HCT116 (cell line): ENCODE data around the gene FKBP1A. TPM values are rescaled to one million over a fixed set of nuclear protein-coding genes. Genes with fewer than 3 reads are reported as not detected.

Experiments used
- ATAC-seq: fragments of 200-7000 bp; cut with Tn5 transposase; 2 replicates; pipeline ENCODE4 v1.9.1; 2020; ENCODE audit warnings: mild to moderate bottlenecking, moderate library complexity
- BruUV-seq: library from RNA; stranded (reverse); fragments of 400-500 nt; replicated peaks from 2 replicates; lab custom pipeline; 2021; lab: Mats Ljungman, UMichigan
- CTCF ChIA-PET: fragments of 300-600 bp; sonication (Branson Sonifier 250); formaldehyde crosslinking; loops from one replicate; lab custom pipeline; 2021; ENCODE audit warnings: antibody characterized with exemption; lab: Charles Lee
- POLR2A ChIA-PET: fragments of 300-600, 350-600 bp; sonication (Branson Sonifier 250); formaldehyde crosslinking; loops from one replicate; lab custom pipeline; 2021; ENCODE audit warnings: antibody characterized with exemption; lab: Charles Lee
- RAD21 ChIA-PET, 2 experiments: fragments of 300-600 bp; sonication (Branson Sonifier 250); formaldehyde crosslinking; loops; one replicate each; lab custom pipeline; 2023; ENCODE audit warnings: low total read pairs in 2 of 2; ENCODE audit not compliant: uncharacterized antibody in 2 of 2, unreplicated experiment in 2 of 2, low non-redundant PET in 1 of 2; lab: Charles Lee
- DNase-seq: peaks from one replicate; pipeline ENCODE4 v3.0.0-alpha.2; 2010; ENCODE audit warnings: low read depth, low spot score
- H2AFZ ChIP-seq: fragments of 200-600 bp; shearing (Covaris generic), sonication (generic); 2 replicates; pipeline ENCODE4 v1.6.1; 2017; ENCODE audit warnings: low read depth, mixed run types, mixed read lengths, antibody characterized with exemption, low read length; ENCODE audit not compliant: poor library complexity, severe bottlenecking
- H3K27ac ChIP-seq: 2 replicates; pipeline ENCODE4 v1.5.1; 2012; ENCODE audit warnings: low read depth, low read length
- H3K27me3 ChIP-seq: fragments of 200-600 bp; sonication (generic); 2 replicates; pipeline ENCODE4 v1.6.1; 2016; ENCODE audit warnings: mixed run types, low read length, mixed read lengths; ENCODE audit not compliant: insufficient read depth
- H3K36me3 ChIP-seq, 2 experiments: fragments of 200-500 bp in 1 of 2; fragments of 200-600 bp in 1 of 2; sonication (Bioruptor generic) in 1 of 2; sonication (generic) in 1 of 2; 2 replicates each; pipeline versions ENCODE4 v1.5.1 to v1.6.1; 2014 to 2016; ENCODE audit warnings: low read length in 2 of 2, inconsistent platforms in 1 of 2, mixed read lengths in 1 of 2, mixed run types in 1 of 2; ENCODE audit not compliant: insufficient read depth in 2 of 2, control insufficient read depth in 1 of 2
- H3K4me1 ChIP-seq, 2 experiments: fragments of 200-600 bp in 1 of 2; sonication (generic) in 1 of 2; 2 replicates each; pipeline versions ENCODE4 v1.5.1 to v1.6.1; 2012 to 2017; ENCODE audit warnings: low read length in 2 of 2, inconsistent platforms in 1 of 2, mild to moderate bottlenecking in 1 of 2, mixed read lengths in 1 of 2, mixed run types in 1 of 2, moderate library complexity in 1 of 2; ENCODE audit not compliant: insufficient read depth in 2 of 2, control insufficient read depth in 1 of 2
- H3K4me2 ChIP-seq: fragments of 200-600 bp; sonication (generic); 2 replicates; pipeline ENCODE4 v1.6.1; 2017; ENCODE audit warnings: mixed run types, low read length, mixed read lengths
- H3K4me3 ChIP-seq, 2 experiments: fragments of 200-600 bp in 1 of 2; sonication (generic) in 1 of 2; replicated peaks in 1 of 2; 2 replicates each; pipeline ENCODE4 v1.5.1; 2011 to 2016; ENCODE audit warnings: low read length in 2 of 2, control low read depth in 1 of 2, low read depth in 1 of 2, mild to moderate bottlenecking in 1 of 2, mixed read lengths in 1 of 2, mixed run types in 1 of 2
- H3K79me2 ChIP-seq: fragments of 200-600 bp; sonication (generic); 2 replicates; pipeline ENCODE4 v1.6.1; 2017; ENCODE audit warnings: mild to moderate bottlenecking, mixed run types, low read length, moderate library complexity, mixed read lengths; ENCODE audit not compliant: insufficient read depth
- H3K9ac ChIP-seq: fragments of 200-600 bp; sonication (generic); 2 replicates; pipeline ENCODE4 v1.6.1; 2016; ENCODE audit warnings: low read length, mixed read lengths
- H3K9me2 ChIP-seq: fragments of 200-600 bp; sonication (generic), shearing (Covaris generic); 2 replicates; pipeline ENCODE4 v1.6.1; 2017; ENCODE audit warnings: mixed run types, mild to moderate bottlenecking, moderate library complexity; ENCODE audit not compliant: insufficient read depth
- H3K9me3 ChIP-seq, 2 experiments: fragments of 200-500 bp in 1 of 2; fragments of 200-600 bp in 1 of 2; sonication (Bioruptor generic) in 1 of 2; sonication (generic) in 1 of 2; 2 replicates each; pipeline ENCODE4 v1.6.1; 2014 to 2017; ENCODE audit warnings: low read length in 2 of 2, mixed read lengths in 2 of 2, inconsistent platforms in 1 of 2, low read depth in 1 of 2, mild to moderate bottlenecking in 1 of 2, mixed run types in 1 of 2, moderate library complexity in 1 of 2; ENCODE audit not compliant: control insufficient read depth in 1 of 2, insufficient read depth in 1 of 2
- H4K20me1 ChIP-seq: fragments of 200-600 bp; sonication (generic), shearing (Covaris generic); 2 replicates; pipeline ENCODE4 v1.6.1; 2017; ENCODE audit warnings: mixed run types, mild to moderate bottlenecking, moderate library complexity; ENCODE audit not compliant: insufficient read depth
- ATF3 ChIP-seq: IDR thresholded peaks from 2 replicates; pipeline ENCODE4 v1.6.1; 2012
- CTCF ChIP-seq, 3 experiments: fragments of 200-600 bp in 1 of 3; sonication (generic) in 1 of 3; IDR thresholded peaks in 2 of 3; conservative IDR thresholded peaks in 1 of 3; 2 replicates each; pipeline ENCODE4 v1.5.1; 2012 to 2017; ENCODE audit warnings: low read depth in 2 of 3, low read length in 2 of 3, antibody characterized with exemption in 1 of 3, borderline replicate concordance in 1 of 3, control low read depth in 1 of 3, mild to moderate bottlenecking in 1 of 3, mixed read lengths in 1 of 3, mixed run types in 1 of 3, moderate library complexity in 1 of 3; ENCODE audit not compliant: insufficient read depth in 1 of 3
- EGR1 ChIP-seq: IDR thresholded peaks from 2 replicates; pipeline ENCODE4 v1.6.1; 2012; ENCODE audit warnings: low read depth
- ELF1 ChIP-seq: IDR thresholded peaks from 2 replicates; pipeline ENCODE4 v1.6.1; 2012; ENCODE audit warnings: low read depth, borderline replicate concordance
- EZH2 ChIP-seq: fragments of 200-600 bp; sonication (generic); IDR thresholded peaks from 2 replicates; pipeline ENCODE4 v1.6.1; 2017; ENCODE audit warnings: antibody characterized with exemption, mixed run types
- EZH2phosphoT487 ChIP-seq: fragments of 200-600 bp; IDR thresholded peaks from 2 replicates; pipeline ENCODE4 v1.6.1; 2018; ENCODE audit warnings: antibody characterized with exemption, borderline replicate concordance
- FOSL1 ChIP-seq: IDR thresholded peaks from 2 replicates; pipeline ENCODE4 v1.6.1; 2012; ENCODE audit warnings: low read depth
- JUND ChIP-seq: IDR thresholded peaks from 2 replicates; pipeline ENCODE4 v1.6.1; 2012
- POLR2A ChIP-seq: IDR thresholded peaks from 2 replicates; pipeline ENCODE4 v1.7.0; 2011; ENCODE audit warnings: borderline replicate concordance; ENCODE audit not compliant: insufficient read depth, insufficient read length; ENCODE audit errors: extremely low read depth
- POLR2AphosphoS5 ChIP-seq: IDR thresholded peaks from 2 replicates; pipeline ENCODE4 v1.6.1; 2011; ENCODE audit warnings: mild to moderate bottlenecking, low read depth, low read length, moderate library complexity
- RAD21 ChIP-seq: IDR thresholded peaks from 2 replicates; pipeline ENCODE4 v1.6.1; 2012; ENCODE audit warnings: low read depth, mild to moderate bottlenecking
- SIN3A ChIP-seq: IDR thresholded peaks from 2 replicates; pipeline ENCODE4 v1.6.1; 2012; ENCODE audit warnings: low read depth
- SP1 ChIP-seq: IDR thresholded peaks from 2 replicates; pipeline ENCODE4 v1.6.1; 2012; ENCODE audit warnings: low read depth
- TCF7L2 ChIP-seq: IDR thresholded peaks from 2 replicates; pipeline ENCODE4 v1.7.0; 2011; ENCODE audit warnings: borderline replicate concordance, inconsistent platforms; ENCODE audit not compliant: insufficient read depth, insufficient read length; ENCODE audit errors: extremely low read depth
- YY1 ChIP-seq: IDR thresholded peaks from 2 replicates; pipeline ENCODE4 v1.6.1; 2011; ENCODE audit warnings: low read length, low read depth, moderate library complexity, mild to moderate bottlenecking; ENCODE audit not compliant: insufficient replicate concordance; ENCODE audit errors: extremely low read depth
- ZFX ChIP-seq: fragments of 450-650 bp; IDR thresholded peaks from 2 replicates; pipeline ENCODE4 v1.6.1; 2017
- ZNF274 ChIP-seq: fragments of 200-500 bp; sonication (Bioruptor generic); IDR thresholded peaks from 2 replicates; pipeline ENCODE4 v1.6.1; 2014; ENCODE audit warnings: mild to moderate bottlenecking, low read depth, low read length, inconsistent platforms
- intact Hi-C: fragments of 100-400 bp; cut with micrococcal nuclease; formaldehyde crosslinking; loops from 2 replicates; pipeline ENCODE4 v1.10.0; 2022
- total RNA-seq: library from RNA; stranded (reverse); gene quantifications from one replicate; pipeline ENCODE4 v1.2.1, GENCODE V29; 2021; ENCODE audit not compliant: unreplicated experiment
- TF ChIP-seq, protein P1 (sequence below): IDR thresholded peaks from 2 replicates; pipeline ENCODE4 v1.6.1; 2012
- TF ChIP-seq, protein P2 (sequence below): IDR thresholded peaks from 2 replicates; pipeline ENCODE4 v1.6.1; 2011; ENCODE audit warnings: mild to moderate bottlenecking, low read length, moderate library complexity; ENCODE audit not compliant: insufficient replicate concordance; ENCODE audit errors: extremely low read depth

Gene FKBP1A
- total RNA-seq, 1 experiment from 2014 or later = 259 TPM

DNA sequence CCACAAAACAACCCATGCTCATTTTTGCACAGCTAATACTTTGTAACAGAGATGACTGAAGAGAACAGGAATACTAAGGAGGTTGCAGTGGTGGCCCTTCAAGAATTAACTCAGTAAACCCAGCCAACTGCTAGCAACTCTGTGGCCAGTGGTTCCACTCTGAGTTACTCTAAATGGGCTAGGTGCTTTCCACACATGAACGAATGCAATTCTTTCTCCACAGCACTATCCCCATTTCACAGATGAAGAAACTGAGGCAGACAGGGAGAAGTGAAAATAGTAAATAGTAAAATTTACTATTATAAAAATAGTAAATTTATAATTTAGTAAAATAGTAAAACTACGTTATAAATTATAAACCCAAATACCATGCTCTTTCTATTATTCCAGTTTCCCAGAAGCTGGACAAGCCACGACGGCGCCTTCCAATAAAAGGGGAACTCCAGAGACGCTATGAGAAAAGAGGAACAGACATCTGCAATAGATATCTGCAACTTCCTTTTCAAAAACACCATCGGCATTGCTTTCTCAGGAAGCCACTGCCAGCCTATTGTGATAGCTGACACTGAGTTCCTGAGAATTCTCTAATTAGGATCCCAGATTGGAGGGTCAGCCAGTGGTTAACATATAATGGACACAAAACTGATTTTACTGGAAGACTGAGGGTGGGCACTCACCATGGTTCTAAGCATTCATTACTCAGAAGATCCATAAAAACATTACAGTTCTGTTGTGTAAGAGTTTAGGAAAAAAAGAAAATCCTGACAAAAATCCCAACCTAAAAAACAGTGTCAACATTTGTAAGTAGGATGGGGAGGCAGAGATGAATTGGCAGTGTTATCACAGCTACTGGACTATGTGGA, 16.2 kb downstream of the FKBP1A start:
- Histone ChIP-seq H3K9me2 (no peaks in the 10 kb centered on the region), H3K27me3 (no peaks in the 10 kb centered on the region), H3K79me2 (peaks cover 99% of the 10 kb centered on the region), H3K9ac (no peak overlapping the region), H3K4me2 (no peak overlapping the region), H2AFZ (no peak overlapping the region), H3K27ac (no peak overlapping the region), H3K36me3 (peaks cover 16 to 24% of the 10 kb centered on the region in 2 experiments), H4K20me1 (peaks cover 50% of the 10 kb centered on the region), H3K4me1 (peaks cover 17 to 31% of the 10 kb centered on the region in 2 experiments; a peak in 3 of 4 replicates), H3K4me3 (no peak overlapping the region), H3K9me3 (no peaks in the 10 kb centered on the region)
- DNase-seq (no peak), ATAC-seq (no peak)
- intact Hi-C loops = no loop called here
- ChIA-PET RAD21 (no interaction called here), CTCF (no interaction called here), POLR2A (no interaction called here)
- no TSS peak for BruUV-seq
- TF ChIP-seq ELF1 (no peak), EGR1 (no peak), EZH2phosphoT487 (no peak), ZFX (no peak), ATF3 (no peak), TCF7L2 (no peak), SIN3A (no peak), FOSL1 (no peak), CTCF (IDR thresholded peaks at IDR 0.05 in 2 of 3, conservative IDR thresholded peaks at IDR 0.05 in 1 of 3; ENCODE audit: borderline replicate concordance in 1 of 3, insufficient read depth in 1 of 3, low read depth in 2 of 3, low read length in 2 of 3) (no peak), POLR2AphosphoS5 (no peak), ZNF274 (no peak), YY1 (no peak), SP1 (no peak), POLR2A (no peak), RAD21 (no peak), EZH2 (no peak), JUND (no peak)
- TF ChIP-seq, protein P1, sequence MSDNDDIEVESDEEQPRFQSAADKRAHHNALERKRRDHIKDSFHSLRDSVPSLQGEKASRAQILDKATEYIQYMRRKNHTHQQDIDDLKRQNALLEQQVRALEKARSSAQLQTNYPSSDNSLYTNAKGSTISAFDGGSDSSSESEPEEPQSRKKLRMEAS = no peak
- TF ChIP-seq, protein P2, sequence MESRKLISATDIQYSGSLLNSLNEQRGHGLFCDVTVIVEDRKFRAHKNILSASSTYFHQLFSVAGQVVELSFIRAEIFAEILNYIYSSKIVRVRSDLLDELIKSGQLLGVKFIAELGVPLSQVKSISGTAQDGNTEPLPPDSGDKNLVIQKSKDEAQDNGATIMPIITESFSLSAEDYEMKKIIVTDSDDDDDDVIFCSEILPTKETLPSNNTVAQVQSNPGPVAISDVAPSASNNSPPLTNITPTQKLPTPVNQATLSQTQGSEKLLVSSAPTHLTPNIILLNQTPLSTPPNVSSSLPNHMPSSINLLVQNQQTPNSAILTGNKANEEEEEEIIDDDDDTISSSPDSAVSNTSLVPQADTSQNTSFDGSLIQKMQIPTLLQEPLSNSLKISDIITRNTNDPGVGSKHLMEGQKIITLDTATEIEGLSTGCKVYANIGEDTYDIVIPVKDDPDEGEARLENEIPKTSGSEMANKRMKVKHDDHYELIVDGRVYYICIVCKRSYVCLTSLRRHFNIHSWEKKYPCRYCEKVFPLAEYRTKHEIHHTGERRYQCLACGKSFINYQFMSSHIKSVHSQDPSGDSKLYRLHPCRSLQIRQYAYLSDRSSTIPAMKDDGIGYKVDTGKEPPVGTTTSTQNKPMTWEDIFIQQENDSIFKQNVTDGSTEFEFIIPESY = no peak
